Measurements from ENCODE around the gene ITGA1. TPM values are rescaled to one million over a fixed set of nuclear protein-coding genes. Genes with fewer than 3 reads are reported as not detected.

ITGA1 gene
- total RNA-seq, 1 donor from 2014 or later: 84.4 TPM

- DNase-seq (no peak), ATAC-seq (no peak)
- H3K27me3 ChIP-seq (ENCODE audit: low read depth): no peaks in the 10 kb centered on the region
- no peak overlapping the region for H3K27ac ChIP-seq
- no peaks in the 10 kb centered on the region for H3K9me3 ChIP-seq
- H3K4me3 ChIP-seq: no peak overlapping the region
- no peak for TF ChIP-seq CTCF (IDR thresholded peaks at IDR 0.05)
- intact Hi-C loops (cut with DNase I): no loop called here
- H3K4me1 ChIP-seq: no peaks in the 10 kb centered on the region
- H3K36me3 ChIP-seq: peaks cover 8% of the 10 kb centered on the region
These were observed 95.4 kb downstream of the ITGA1 start for GRCh38 chr5:52883110-52883509.

- Histone ChIP-seq H3K36me3 (peaks cover 20% of the 10 kb centered on the region), H3K4me1 (no peaks in the 10 kb centered on the region), H3K27ac (no peak overlapping the region), H3K9me3 (no peaks in the 10 kb centered on the region), H3K27me3 (ENCODE audit: low read depth) (no peaks in the 10 kb centered on the region), H3K4me3 (no peak overlapping the region)
- intact Hi-C loops (cut with DNase I): no loop called here
- ATAC-seq (no peak), DNase-seq (no peak)
- no peak for TF ChIP-seq CTCF (IDR thresholded peaks at IDR 0.05)
These were observed 96.7 kb downstream of the ITGA1 start for GRCh38 chr5:52884453-52884852.

- intact Hi-C loops (cut with DNase I): no loop called here
- Histone ChIP-seq H3K4me1 (no peaks in the 10 kb centered on the region), H3K9me3 (no peaks in the 10 kb centered on the region), H3K4me3 (no peak overlapping the region), H3K27me3 (ENCODE audit: low read depth) (no peaks in the 10 kb centered on the region), H3K36me3 (peaks cover 27% of the 10 kb centered on the region), H3K27ac (no peak overlapping the region)
- DNase-seq: no peak
- no peak for TF ChIP-seq CTCF (IDR thresholded peaks at IDR 0.05)
- ATAC-seq: no peak
These were observed 97.9 kb downstream of the ITGA1 start for GRCh38 chr5:52885614-52886013.

- ATAC-seq (no peak), DNase-seq (no peak)
- H3K36me3 ChIP-seq: peaks cover 27% of the 10 kb centered on the region
- H3K9me3 ChIP-seq: no peaks in the 10 kb centered on the region
- no peak overlapping the region for H3K4me3 ChIP-seq
- intact Hi-C loops (cut with DNase I): no loop called here
- no peaks in the 10 kb centered on the region for H3K4me1 ChIP-seq
- H3K27ac ChIP-seq: no peak overlapping the region
- no peak for TF ChIP-seq CTCF (IDR thresholded peaks at IDR 0.05)
- no peaks in the 10 kb centered on the region for H3K27me3 ChIP-seq (ENCODE audit: low read depth)
These were observed 98.5 kb downstream of the ITGA1 start for GRCh38 chr5:52886206-52886605.

GRCh38 chr5:52887066-52887465 is 99.3 kb downstream of the ITGA1 start:
- Histone ChIP-seq H3K4me3 (no peak overlapping the region), H3K4me1 (no peaks in the 10 kb centered on the region), H3K27me3 (ENCODE audit: low read depth) (no peaks in the 10 kb centered on the region), H3K27ac (no peak overlapping the region), H3K9me3 (no peaks in the 10 kb centered on the region), H3K36me3 (peaks cover 27% of the 10 kb centered on the region)
- DNase-seq (no peak), ATAC-seq (no peak)
- TF ChIP-seq CTCF (IDR thresholded peaks at IDR 0.05): no peak
- intact Hi-C loops (cut with DNase I): no loop called here

GRCh38 chr5:52888363-52888762 is 100.6 kb downstream of the ITGA1 start:
- intact Hi-C loops (cut with DNase I): no loop called here
- H3K27ac ChIP-seq: no peak overlapping the region

More at GRCh38 chr5:52888363-52888762, 100.6 kb downstream of the ITGA1 start:
- H3K27me3 ChIP-seq (ENCODE audit: low read depth): no peaks in the 10 kb centered on the region
- no peak overlapping the region for H3K4me3 ChIP-seq
- peaks cover 27% of the 10 kb centered on the region for H3K36me3 ChIP-seq
- H3K9me3 ChIP-seq: no peaks in the 10 kb centered on the region
- H3K4me1 ChIP-seq: no peaks in the 10 kb centered on the region
- TF ChIP-seq CTCF (IDR thresholded peaks at IDR 0.05): no peak
- ATAC-seq (no peak), DNase-seq (no peak)

Data from lower lobe of right lung (tissue), 2 donors.